A673 (cell line): ENCODE data around the gene SNX30.

Experiments used
- EZH2 ChIP-seq: fragments of 200-600 bp; sonication (generic); IDR thresholded peaks from 2 replicates; pipeline ENCODE4 v1.6.1; 2017; ENCODE audit warnings: borderline replicate concordance, low read depth, mild to moderate bottlenecking, mixed read lengths, antibody characterized with exemption, low read length; ENCODE audit not compliant: poor library complexity, severe bottlenecking
- TF ChIP-seq, protein P1 (sequence below): fragments of 300-800, 200-600 bp; sonication (generic); conservative IDR thresholded peaks from 2 replicates; pipeline ENCODE4 v1.5.1; 2017; ENCODE audit warnings: low read depth, mild to moderate bottlenecking, antibody characterized with exemption, low read length, moderate library complexity, mixed read lengths

DNA sequence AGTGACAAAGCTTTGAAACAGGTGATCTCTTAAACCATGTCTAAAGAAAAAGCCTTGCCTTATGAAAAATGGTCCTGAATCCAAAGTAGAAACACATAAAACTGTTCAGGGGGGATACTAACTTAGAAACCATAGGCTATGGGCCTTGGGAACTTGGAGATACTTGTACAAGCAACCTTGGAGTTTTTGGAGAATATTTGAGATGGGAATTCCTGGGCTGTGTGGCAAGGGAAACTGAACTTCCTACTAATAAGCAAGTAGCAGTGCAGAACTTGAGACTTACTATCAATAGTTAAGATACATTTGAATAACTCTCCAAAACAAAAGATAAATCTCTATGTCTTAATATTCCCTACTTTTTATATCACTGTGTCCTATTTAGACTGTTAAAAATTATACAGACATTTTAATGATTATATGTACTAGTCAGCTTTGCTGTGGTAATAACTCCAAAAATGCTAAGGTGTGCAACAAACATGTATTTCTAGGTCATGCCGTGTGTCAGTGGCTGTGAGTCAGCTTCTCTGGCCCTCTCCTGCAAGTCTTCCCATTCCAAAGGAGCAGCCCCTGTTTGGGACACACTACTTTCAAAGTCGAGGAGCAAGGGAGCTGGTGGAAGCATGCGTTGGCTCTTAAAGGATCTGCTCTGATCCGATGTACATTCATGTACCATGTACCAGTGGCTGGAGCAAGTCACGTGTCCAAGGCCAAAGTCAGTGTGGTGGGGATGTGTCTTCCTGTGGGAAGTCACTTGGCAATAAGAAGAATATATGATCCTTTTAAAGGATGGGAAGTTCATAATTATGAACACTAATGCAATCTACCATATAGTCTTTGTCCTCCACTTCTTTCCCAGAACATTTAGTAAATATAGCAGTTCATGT lies 39.6 kb downstream of the SNX30 start:
- TF ChIP-seq, protein P1, sequence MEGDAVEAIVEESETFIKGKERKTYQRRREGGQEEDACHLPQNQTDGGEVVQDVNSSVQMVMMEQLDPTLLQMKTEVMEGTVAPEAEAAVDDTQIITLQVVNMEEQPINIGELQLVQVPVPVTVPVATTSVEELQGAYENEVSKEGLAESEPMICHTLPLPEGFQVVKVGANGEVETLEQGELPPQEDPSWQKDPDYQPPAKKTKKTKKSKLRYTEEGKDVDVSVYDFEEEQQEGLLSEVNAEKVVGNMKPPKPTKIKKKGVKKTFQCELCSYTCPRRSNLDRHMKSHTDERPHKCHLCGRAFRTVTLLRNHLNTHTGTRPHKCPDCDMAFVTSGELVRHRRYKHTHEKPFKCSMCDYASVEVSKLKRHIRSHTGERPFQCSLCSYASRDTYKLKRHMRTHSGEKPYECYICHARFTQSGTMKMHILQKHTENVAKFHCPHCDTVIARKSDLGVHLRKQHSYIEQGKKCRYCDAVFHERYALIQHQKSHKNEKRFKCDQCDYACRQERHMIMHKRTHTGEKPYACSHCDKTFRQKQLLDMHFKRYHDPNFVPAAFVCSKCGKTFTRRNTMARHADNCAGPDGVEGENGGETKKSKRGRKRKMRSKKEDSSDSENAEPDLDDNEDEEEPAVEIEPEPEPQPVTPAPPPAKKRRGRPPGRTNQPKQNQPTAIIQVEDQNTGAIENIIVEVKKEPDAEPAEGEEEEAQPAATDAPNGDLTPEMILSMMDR, result no peak
- TF ChIP-seq EZH2, result no peak
